Glutamatergic neuron (in vitro differentiated cells): ENCODE results near the gene MYL10. TPM values are rescaled to one million over a fixed set of nuclear protein-coding genes. Genes with fewer than 3 reads are reported as not detected.

Experiments
- DNase-seq: peaks from one replicate; pipeline ENCODE4 v3.0.0; 2022
- H3K27ac Mint-ChIP-seq: one replicate; pipeline ENCODE4 v1.8.0; 2020; ENCODE audit warnings: mild to moderate bottlenecking, mixed read lengths, inconsistent platforms; ENCODE audit not compliant: unreplicated experiment
- H3K27me3 Mint-ChIP-seq: one replicate; pipeline ENCODE4 v1.8.0; 2020; ENCODE audit warnings: mild to moderate bottlenecking, moderate library complexity, mixed read lengths, inconsistent platforms; ENCODE audit not compliant: unreplicated experiment
- H3K36me3 Mint-ChIP-seq: one replicate; pipeline ENCODE4 v1.8.0; 2020; ENCODE audit warnings: mild to moderate bottlenecking, mixed read lengths, inconsistent platforms; ENCODE audit not compliant: unreplicated experiment
- H3K4me1 Mint-ChIP-seq: one replicate; pipeline ENCODE4 v1.8.0; 2020; ENCODE audit warnings: mild to moderate bottlenecking, low read depth, mixed read lengths, inconsistent platforms; ENCODE audit not compliant: unreplicated experiment
- H3K4me3 Mint-ChIP-seq: one replicate; pipeline ENCODE4 v1.8.0; 2020; ENCODE audit warnings: mild to moderate bottlenecking, mixed read lengths, inconsistent platforms; ENCODE audit not compliant: unreplicated experiment
- H3K9me3 Mint-ChIP-seq: one replicate; pipeline ENCODE4 v1.8.0; 2020; ENCODE audit warnings: mild to moderate bottlenecking, moderate library complexity, mixed read lengths, inconsistent platforms; ENCODE audit not compliant: unreplicated experiment
- CTCF ChIP-seq: fragments of 200-600 bp; sonication (generic); IDR thresholded peaks from one replicate; pipeline ENCODE4 v1.5.0; 2021; ENCODE audit not compliant: partially characterized antibody, unreplicated experiment
- total RNA-seq: library from RNA; stranded (reverse); fragmentation: NEBNext Ultra II Directional; extraction: Animal tissue kit (Norgen Biotek cat#: 25700); gene quantifications from one replicate; pipeline ENCODE4 v1.2.1, GENCODE V29; 2021; ENCODE audit not compliant: unreplicated experiment

Gene MYL10
- total RNA-seq, 1 donor from 2014 or later: not detected

- Mint-ChIP-seq H3K27ac (no peak overlapping the region), H3K4me1 (no peaks in the 10 kb centered on the region), H3K9me3 (peaks cover 6% of the 10 kb centered on the region), H3K27me3 (peaks cover 4% of the 10 kb centered on the region), H3K36me3 (peaks cover 3% of the 10 kb centered on the region), H3K4me3 (no peak overlapping the region)
- TF ChIP-seq CTCF: no peak
- DNase-seq: no peak
These were observed 50.5 kb downstream of the MYL10 start for GRCh38 chr7:101578552-101578951.

GRCh38 chr7:101576998-101577397 is 52.1 kb downstream of the MYL10 start:
- no peak for TF ChIP-seq CTCF
- DNase-seq: no peak

GRCh38 chr7:101575721-101576120 is 53.4 kb downstream of the MYL10 start:
- Mint-ChIP-seq H3K9me3 (peaks cover 5% of the 10 kb centered on the region), H3K27me3 (peaks cover 4% of the 10 kb centered on the region), H3K4me1 (no peaks in the 10 kb centered on the region), H3K36me3 (peaks cover 6% of the 10 kb centered on the region), H3K4me3 (no peak overlapping the region), H3K27ac (no peak overlapping the region)
- DNase-seq: no peak
- no peak for TF ChIP-seq CTCF

More at GRCh38 chr7:101576998-101577397, 52.1 kb downstream of the MYL10 start:
- Mint-ChIP-seq H3K36me3 (peaks cover 6% of the 10 kb centered on the region), H3K9me3 (peaks cover 5% of the 10 kb centered on the region), H3K4me1 (no peaks in the 10 kb centered on the region), H3K27me3 (peaks cover 4% of the 10 kb centered on the region), H3K27ac (no peak overlapping the region), H3K4me3 (no peak overlapping the region)

- peaks cover 2% of the 10 kb centered on the region for H3K27me3 Mint-ChIP-seq
- no peaks in the 10 kb centered on the region for H3K4me1 Mint-ChIP-seq
- no peak for TF ChIP-seq CTCF
- H3K9me3 Mint-ChIP-seq: peaks cover 5% of the 10 kb centered on the region
- no peak for DNase-seq
- no peak overlapping the region for H3K27ac Mint-ChIP-seq
- no peak overlapping the region for H3K4me3 Mint-ChIP-seq
- peaks cover 6% of the 10 kb centered on the region for H3K36me3 Mint-ChIP-seq
These were observed 53.9 kb downstream of the MYL10 start for GRCh38 chr7:101575168-101575567.

- Mint-ChIP-seq H3K27ac (no peak overlapping the region), H3K9me3 (peaks cover 6% of the 10 kb centered on the region), H3K4me1 (no peaks in the 10 kb centered on the region), H3K36me3 (peaks cover 9% of the 10 kb centered on the region), H3K27me3 (peaks cover 5% of the 10 kb centered on the region), H3K4me3 (no peak overlapping the region)
- no peak for TF ChIP-seq CTCF
- DNase-seq: no peak
These were observed 56.9 kb downstream of the MYL10 start for GRCh38 chr7:101572156-101572555.
